GM23248 (cell line): ENCODE measurements around the gene LBP.

Experiments
- EZH2 ChIP-seq: fragments of 200-600 bp; sonication (generic); IDR thresholded peaks from 2 replicates; pipeline ENCODE4 v1.6.1; 2018; ENCODE audit warnings: antibody characterized with exemption, mild to moderate bottlenecking; ENCODE audit not compliant: insufficient read depth, poor library complexity, severe bottlenecking
- EZH2phosphoT487 ChIP-seq: fragments of 200-600 bp; sonication (generic); IDR thresholded peaks from 2 replicates; pipeline ENCODE4 v1.6.1; 2018; ENCODE audit warnings: antibody characterized with exemption, moderate library complexity, mild to moderate bottlenecking, low read depth; ENCODE audit not compliant: insufficient read depth

DNA sequence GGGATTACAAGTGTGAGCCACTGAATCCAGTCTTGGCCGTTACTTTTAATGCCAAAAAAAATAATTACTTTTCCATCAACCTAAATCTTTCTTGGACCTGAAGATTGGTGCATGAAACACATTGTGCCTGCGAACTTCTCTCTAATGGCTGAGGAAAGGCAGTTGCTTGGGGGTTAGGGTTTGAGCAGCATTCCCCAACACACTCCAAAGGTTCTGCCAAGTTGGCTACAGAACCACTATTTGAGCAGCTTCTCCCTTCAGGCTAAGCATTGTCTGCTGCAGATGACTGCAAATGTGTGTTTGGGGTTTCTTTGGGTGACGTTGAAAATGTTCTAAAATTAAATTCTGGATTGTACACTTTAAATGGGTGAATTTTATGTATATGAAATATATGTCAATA, 6.3 kb upstream of the LBP start:
- TF ChIP-seq EZH2 (no peak), EZH2phosphoT487 (no peak)
